Breast epithelium (tissue), 3 donors: ENCODE data around the gene METTL24.

ENCODE experiments used
- CTCF ChIP-seq, 3 donors: fragments of 450-650 bp; IDR thresholded peaks; one replicate each; pipeline ENCODE4 v1.5.1; 2016 to 2017; ENCODE audit warnings: antibody characterized with exemption in 3 of 3, mild to moderate bottlenecking in 3 of 3, moderate library complexity in 3 of 3
- POLR2A ChIP-seq: fragments of 450-650 bp; IDR thresholded peaks from one replicate; pipeline ENCODE4 v1.6.1; 2016; ENCODE audit warnings: antibody characterized with exemption, mild to moderate bottlenecking, moderate library complexity
- POLR2AphosphoS5 ChIP-seq, 3 donors: sonication (generic); formaldehyde crosslinking; IDR thresholded peaks; one replicate each; pipeline ENCODE4 v1.6.1; 2017; ENCODE audit warnings: antibody characterized with exemption in 3 of 3

GRCh38 chr6:110277100-110277665 is 81.0 kb downstream of the METTL24 start:
- TF ChIP-seq POLR2A: no peak
- TF ChIP-seq CTCF (IDR thresholded peaks at IDR 0.05): no peak
- no peak for TF ChIP-seq POLR2AphosphoS5 (IDR thresholded peaks at IDR 0.05)
